VCaP (cell line): ENCODE data around the gene MYRIP.
"Not testable (repeated sequence)": the region's sequence is repeated elsewhere in the genome, so short reads cannot be mapped to it uniquely, and the experiment has no call there.

Experiments used
- H3K27ac ChIP-seq: fragments of 450-650 bp; 2 replicates; pipeline ENCODE4 v1.5.1; 2017
- CTCF ChIP-seq: fragments of 450-650 bp; conservative IDR thresholded peaks from 2 replicates; pipeline ENCODE4 v1.5.1; 2017; ENCODE audit warnings: mild to moderate bottlenecking, moderate library complexity

The MYRIP gene

GRCh38 chr3:40264451-40264850, 455.0 kb downstream of the MYRIP start:
- no peak for TF ChIP-seq CTCF

GRCh38 chr3:40265181-40265580, 455.8 kb downstream of the MYRIP start:
- H3K27ac ChIP-seq: peak overlapping the region; percentile 71
- no peak for TF ChIP-seq CTCF

More at GRCh38 chr3:40264451-40264850, 455.0 kb downstream of the MYRIP start:
- peak overlapping the region; percentile 71 for H3K27ac ChIP-seq

GRCh38 chr3:40267937-40268724, 458.7 kb downstream of the MYRIP start:
- no peak for TF ChIP-seq CTCF
- H3K27ac ChIP-seq: no peak overlapping the region

GRCh38 chr3:40268802-40269524, 459.6 kb downstream of the MYRIP start:
- no peak for TF ChIP-seq CTCF
- no peak overlapping the region for H3K27ac ChIP-seq

- H3K27ac ChIP-seq: no peak overlapping the region
- TF ChIP-seq CTCF: no peak
Measured at GRCh38 chr3:40278791-40279190, 469.4 kb downstream of the MYRIP start.

GRCh38 chr3:40281995-40282394, 472.6 kb downstream of the MYRIP start:
- no peak overlapping the region for H3K27ac ChIP-seq
- no peak for TF ChIP-seq CTCF

- not testable (repeated sequence) for H3K27ac ChIP-seq
Measured at GRCh38 chr3:40283057-40283456, 473.6 kb downstream of the MYRIP start.

- TF ChIP-seq CTCF: no peak
- no peak overlapping the region for H3K27ac ChIP-seq
Measured at GRCh38 chr3:40287248-40287647, 477.8 kb downstream of the MYRIP start.
